Mesendoderm (in vitro differentiated cells): ENCODE data around the gene EFHC2.

Experiments
- DNase-seq: peaks from one replicate; pipeline ENCODE4 v3.0.0; 2013
- H2AK5ac ChIP-seq: 2 replicates; pipeline ENCODE4 v1.6.1; 2013; ENCODE audit warnings: low read length, inconsistent platforms
- H2BK120ac ChIP-seq: 2 replicates; pipeline ENCODE4 v1.6.1; 2013; ENCODE audit warnings: low read depth, mild to moderate bottlenecking, low read length, moderate library complexity, mixed read lengths
- H2BK15ac ChIP-seq: replicated peaks from 2 replicates; pipeline ENCODE4 v1.6.1; 2013; ENCODE audit warnings: low read depth, mild to moderate bottlenecking, moderate library complexity
- H2BK5ac ChIP-seq: 2 replicates; pipeline ENCODE4 v1.6.1; 2013; ENCODE audit warnings: low read length, inconsistent platforms
- H3K18ac ChIP-seq: 2 replicates; pipeline ENCODE4 v1.6.1; 2013; ENCODE audit warnings: mild to moderate bottlenecking, low read length, mixed read lengths
- H3K23ac ChIP-seq: one replicate; pipeline ENCODE4 v1.6.1; 2013; ENCODE audit warnings: low read length
- H3K27ac ChIP-seq: 2 replicates; pipeline ENCODE4 v1.5.1; 2013; ENCODE audit warnings: low read depth, mild to moderate bottlenecking, inconsistent platforms, low read length, moderate library complexity
- H3K27me3 ChIP-seq: 2 replicates; pipeline ENCODE4 v1.6.1; 2013; ENCODE audit warnings: low read length, control low read depth, mild to moderate bottlenecking, inconsistent platforms; ENCODE audit not compliant: insufficient read depth, poor library complexity
- H3K36me3 ChIP-seq: 2 replicates; pipeline ENCODE4 v1.6.1; 2013; ENCODE audit warnings: low read length, inconsistent platforms; ENCODE audit not compliant: control insufficient read depth, insufficient read depth
- H3K4ac ChIP-seq: one replicate; pipeline ENCODE4 v1.6.1; 2013; ENCODE audit warnings: low read depth, mild to moderate bottlenecking, low read length, moderate library complexity
- H3K4me1 ChIP-seq: 2 replicates; pipeline ENCODE4 v1.6.1; 2013; ENCODE audit warnings: low read depth, low read length, inconsistent platforms; ENCODE audit not compliant: control insufficient read depth
- H3K4me2 ChIP-seq: 2 replicates; pipeline ENCODE4 v1.6.1; 2013; ENCODE audit warnings: low read length
- H3K4me3 ChIP-seq: 2 replicates; pipeline ENCODE4 v1.5.1; 2013; ENCODE audit warnings: mild to moderate bottlenecking, low read length
- H3K56ac ChIP-seq: one replicate; pipeline ENCODE4 v1.6.1; 2013; ENCODE audit warnings: low read length
- H3K79me1 ChIP-seq: 2 replicates; pipeline ENCODE4 v1.6.1; 2013; ENCODE audit warnings: low read length, inconsistent platforms
- H3K79me2 ChIP-seq: 2 replicates; pipeline ENCODE4 v1.6.1; 2013; ENCODE audit warnings: mild to moderate bottlenecking, low read length; ENCODE audit not compliant: control insufficient read depth, insufficient read depth
- H3K9ac ChIP-seq: 2 replicates; pipeline ENCODE4 v1.6.1; 2013; ENCODE audit warnings: low read length, inconsistent platforms
- H4K5ac ChIP-seq: one replicate; pipeline ENCODE4 v1.6.1; 2013; ENCODE audit warnings: low read length
- H4K8ac ChIP-seq: one replicate; pipeline ENCODE4 v1.6.1; 2013; ENCODE audit warnings: low read depth, mild to moderate bottlenecking, control low read depth, low read length, moderate library complexity
- WGBS: extraction: QIAGEN DNeasy Blood & Tissue Kit; methylation state at CpG from one replicate; pipeline ENCODE4 v1.1.7; 2013; ENCODE audit warnings: low lambda C conversion rate, missing lambda C conversion rate; ENCODE audit not compliant: insufficient coverage; ENCODE audit errors: extremely low coverage; 5-methylcytosine and 5-hydroxymethylcytosine counted together

The EFHC2 gene

DNA sequence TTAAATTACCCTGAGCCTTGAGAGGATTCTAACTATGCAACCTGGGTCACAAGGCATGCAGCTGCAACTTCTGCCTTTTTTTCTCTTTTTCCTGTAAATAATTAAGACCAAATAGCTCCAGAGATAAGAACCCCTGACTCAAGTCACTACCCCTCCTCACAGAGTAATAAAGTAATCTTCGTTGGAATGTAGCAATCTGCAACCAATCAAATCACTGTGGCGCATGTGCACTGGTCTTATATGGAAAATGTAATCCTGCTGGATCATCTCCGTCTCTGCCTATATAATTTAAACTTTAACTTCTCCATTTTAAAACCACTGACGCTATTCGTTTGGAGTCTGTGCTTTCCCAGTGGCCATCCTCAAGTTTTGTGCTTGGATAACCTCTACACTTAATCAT lies 6.1 kb upstream of the EFHC2 start:
- Histone ChIP-seq H3K56ac (no peak overlapping the region), H3K9ac (no peak overlapping the region), H2BK120ac (no peak overlapping the region), H3K18ac (no peak overlapping the region), H3K27me3 (no peaks in the 10 kb centered on the region), H2BK5ac (no peak overlapping the region), H3K4me1 (no peaks in the 10 kb centered on the region), H2AK5ac (no peak overlapping the region), H4K5ac (no peak overlapping the region), H3K79me2 (no peaks in the 10 kb centered on the region), H3K4me2 (no peak overlapping the region), H4K8ac (no peak overlapping the region), H3K79me1 (no peaks in the 10 kb centered on the region), H3K36me3 (no peaks in the 10 kb centered on the region), H3K4ac (no peak overlapping the region), H2BK15ac (no peak overlapping the region), H3K4me3 (no peak overlapping the region), H3K27ac (no peak overlapping the region), H3K23ac (no peak overlapping the region)
- peak; percentile 13 for DNase-seq
- no CpG with 5 or more reads among the region's 5 CpGs for WGBS

DNA sequence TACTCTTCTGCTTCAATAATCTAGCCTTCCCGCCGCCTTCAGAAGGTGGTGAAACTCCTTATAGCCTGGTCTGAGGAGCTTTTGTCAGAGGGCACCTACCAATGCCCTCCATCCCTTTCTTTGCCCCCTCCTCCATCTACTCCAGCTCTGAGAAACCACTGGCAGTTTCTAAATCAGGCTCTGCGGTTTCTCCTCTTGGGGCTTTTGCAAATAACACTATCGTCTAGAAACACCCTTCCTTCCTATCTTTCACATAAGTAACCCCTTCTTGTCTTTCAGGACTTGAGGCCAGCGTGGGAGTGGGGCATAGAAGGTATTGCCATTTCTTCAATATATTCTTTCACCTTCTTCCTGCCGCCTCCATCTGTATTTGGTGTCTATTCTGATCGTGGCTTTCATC lies 1.2 kb upstream of the EFHC2 start:
- H3K79me1 ChIP-seq, result no peaks in the 10 kb centered on the region
- H3K23ac ChIP-seq, result no peak overlapping the region
- H3K27ac ChIP-seq, result no peak overlapping the region
- H2BK5ac ChIP-seq, result no peak overlapping the region
- H3K4me3 ChIP-seq, result no peak overlapping the region
- no peak overlapping the region for H2BK15ac ChIP-seq
- no peak overlapping the region for H2BK120ac ChIP-seq
- H3K18ac ChIP-seq, result no peak overlapping the region
- no peak overlapping the region for H2AK5ac ChIP-seq
- H3K4me2 ChIP-seq, result no peak overlapping the region
- H4K5ac ChIP-seq, result no peak overlapping the region
- WGBS, result no CpG with 5 or more reads among the region's 7 CpGs
- H3K36me3 ChIP-seq, result no peaks in the 10 kb centered on the region
- H3K9ac ChIP-seq, result no peak overlapping the region
- no peak overlapping the region for H3K56ac ChIP-seq
- H3K79me2 ChIP-seq, result no peaks in the 10 kb centered on the region
- DNase-seq, result no peak
- H3K4ac ChIP-seq, result no peak overlapping the region
- H3K27me3 ChIP-seq, result no peaks in the 10 kb centered on the region
- no peaks in the 10 kb centered on the region for H3K4me1 ChIP-seq
- no peak overlapping the region for H4K8ac ChIP-seq

DNA sequence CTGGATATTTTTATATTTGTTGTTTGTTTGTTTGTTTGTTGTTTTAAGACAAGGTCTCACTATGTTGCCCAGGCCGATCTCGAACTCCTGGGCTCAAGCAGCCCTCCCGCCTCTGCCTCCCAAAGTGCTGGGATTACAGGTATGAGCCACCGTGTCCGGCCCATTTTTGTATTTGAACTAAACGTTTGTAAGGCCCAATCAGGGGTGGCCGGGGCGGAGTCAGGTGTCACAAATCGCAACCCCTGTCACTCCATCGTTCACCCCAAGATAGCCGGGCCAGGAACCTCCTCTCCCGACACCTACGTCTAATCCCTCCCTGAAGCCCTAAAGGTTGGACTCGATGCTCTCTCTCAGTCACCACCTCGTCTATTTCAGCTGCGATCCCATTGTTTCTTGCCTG lies 722 bp upstream of the EFHC2 start:
- H2AK5ac ChIP-seq, result no peak overlapping the region
- no peak overlapping the region for H3K9ac ChIP-seq
- no peak overlapping the region for H4K5ac ChIP-seq
- no peak overlapping the region for H3K4me2 ChIP-seq
- H3K36me3 ChIP-seq, result no peaks in the 10 kb centered on the region
- no peaks in the 10 kb centered on the region for H3K27me3 ChIP-seq
- H3K18ac ChIP-seq, result no peak overlapping the region
- WGBS, result no CpG with 5 or more reads among the region's 16 CpGs
- no peaks in the 10 kb centered on the region for H3K79me1 ChIP-seq
- H2BK15ac ChIP-seq, result no peak overlapping the region
- H3K56ac ChIP-seq, result no peak overlapping the region
- H2BK5ac ChIP-seq, result no peak overlapping the region
- H3K79me2 ChIP-seq, result no peaks in the 10 kb centered on the region
- DNase-seq, result peak; percentile 9
- H3K4me1 ChIP-seq, result no peaks in the 10 kb centered on the region
- no peak overlapping the region for H3K27ac ChIP-seq
- H3K4me3 ChIP-seq, result no peak overlapping the region
- H2BK120ac ChIP-seq, result no peak overlapping the region
- no peak overlapping the region for H3K23ac ChIP-seq
- H4K8ac ChIP-seq, result no peak overlapping the region
- H3K4ac ChIP-seq, result no peak overlapping the region

DNA sequence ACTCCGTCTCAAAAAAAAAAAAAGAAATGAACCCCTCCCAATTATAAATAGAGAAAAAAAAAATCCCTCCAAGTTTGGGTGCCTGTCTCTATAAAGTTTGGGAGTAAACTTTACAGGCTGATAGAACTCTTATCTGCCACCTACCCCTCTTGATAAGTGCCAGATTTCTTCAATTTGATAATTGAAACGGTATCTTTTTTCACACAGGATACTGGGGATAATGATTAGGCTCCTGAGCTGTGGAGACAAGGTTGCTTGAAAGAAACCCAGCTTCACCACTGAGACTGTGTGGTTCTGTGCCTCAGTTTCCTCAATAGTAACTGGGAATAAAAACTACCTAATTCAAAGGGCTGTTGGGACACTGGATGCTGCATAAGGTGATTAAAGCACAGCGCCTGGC lies 606 bp downstream of the EFHC2 start:
- Histone ChIP-seq H4K5ac (no peak overlapping the region), H2BK120ac (no peak overlapping the region), H3K36me3 (no peaks in the 10 kb centered on the region), H2AK5ac (no peak overlapping the region), H3K27me3 (no peaks in the 10 kb centered on the region), H3K23ac (no peak overlapping the region), H4K8ac (no peak overlapping the region), H3K79me1 (no peaks in the 10 kb centered on the region), H3K4me2 (no peak overlapping the region), H2BK5ac (no peak overlapping the region), H3K4me1 (no peaks in the 10 kb centered on the region), H2BK15ac (no peak overlapping the region), H3K4ac (no peak overlapping the region), H3K9ac (no peak overlapping the region), H3K27ac (no peak overlapping the region), H3K18ac (peak overlapping the region; percentile 32), H3K4me3 (no peak overlapping the region), H3K79me2 (no peaks in the 10 kb centered on the region), H3K56ac (peak overlapping the region; percentile 76)
- whole genome bisulfite sequencing, result no CpG with 5 or more reads among the region's 3 CpGs
- peak; percentile 60 for DNase-seq

DNA sequence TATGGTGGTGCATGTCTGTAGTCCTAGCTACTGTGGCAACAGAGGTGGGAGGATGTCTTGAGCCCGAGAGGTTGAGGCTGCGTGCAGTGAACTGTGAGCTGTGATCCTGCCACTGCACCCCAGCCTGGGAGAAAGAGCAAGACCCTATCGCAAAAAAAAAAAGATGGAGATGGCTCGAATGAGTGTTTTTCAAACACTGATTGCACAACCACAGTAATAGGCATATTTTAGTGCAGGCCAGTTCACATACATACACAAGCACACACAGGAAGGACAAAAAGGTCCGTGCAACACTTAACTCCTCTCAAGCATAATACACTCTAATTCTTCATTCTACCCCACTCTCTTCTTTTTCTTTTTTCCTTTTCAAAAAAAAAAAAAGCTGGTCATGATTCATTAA lies 5.1 kb downstream of the EFHC2 start:
- WGBS, result no CpG with 5 or more reads among the region's 5 CpGs

DNA sequence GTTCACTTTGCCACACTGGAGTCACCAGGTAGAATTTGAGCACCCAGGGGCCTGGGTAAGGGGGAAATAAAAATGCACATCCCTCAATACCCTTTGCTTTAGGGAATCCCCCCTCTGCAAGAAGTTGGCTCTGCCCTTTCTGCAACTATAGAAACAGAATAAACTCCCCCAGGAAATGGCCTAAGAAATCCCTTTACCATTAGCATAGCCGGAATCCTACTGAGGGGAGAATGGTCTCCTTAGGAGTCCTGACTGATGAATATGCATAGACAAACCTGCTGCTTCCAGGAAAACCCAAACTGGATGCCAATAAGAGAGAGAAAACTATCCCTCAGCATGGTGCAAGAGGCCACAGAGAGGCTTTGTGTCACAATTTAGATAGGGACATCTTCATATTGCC lies 11.0 kb downstream of the EFHC2 start:
- DNase-seq, result peak; percentile 12
- Histone ChIP-seq H4K8ac (no peak overlapping the region), H2BK15ac (no peak overlapping the region), H4K5ac (no peak overlapping the region), H3K36me3 (no peaks in the 10 kb centered on the region), H3K4me3 (no peak overlapping the region), H3K4me1 (no peaks in the 10 kb centered on the region), H3K4ac (no peak overlapping the region), H3K27ac (no peak overlapping the region), H3K79me2 (no peaks in the 10 kb centered on the region), H2BK5ac (no peak overlapping the region), H3K23ac (no peak overlapping the region), H2BK120ac (no peak overlapping the region), H3K18ac (no peak overlapping the region), H3K9ac (no peak overlapping the region), H3K27me3 (no peaks in the 10 kb centered on the region), H3K56ac (no peak overlapping the region), H2AK5ac (no peak overlapping the region), H3K4me2 (no peak overlapping the region), H3K79me1 (no peaks in the 10 kb centered on the region)
- no CpG with 5 or more reads among the region's 1 CpG for WGBS

More for the DNA sequence above, 5.1 kb downstream of the EFHC2 start:
- Histone ChIP-seq H2BK120ac (no peak overlapping the region), H3K4me2 (no peak overlapping the region), H3K27me3 (no peaks in the 10 kb centered on the region), H3K36me3 (no peaks in the 10 kb centered on the region), H2BK5ac (no peak overlapping the region), H3K23ac (no peak overlapping the region), H2AK5ac (no peak overlapping the region), H3K56ac (no peak overlapping the region), H3K79me2 (no peaks in the 10 kb centered on the region), H3K4me1 (no peaks in the 10 kb centered on the region), H3K4ac (no peak overlapping the region), H3K4me3 (no peak overlapping the region), H3K9ac (no peak overlapping the region), H4K8ac (no peak overlapping the region), H2BK15ac (no peak overlapping the region), H4K5ac (no peak overlapping the region), H3K27ac (no peak overlapping the region), H3K18ac (no peak overlapping the region), H3K79me1 (no peaks in the 10 kb centered on the region)
- DNase-seq, result no peak
